ENCODE results near the gene RUNX2. TPM values are rescaled to one million over a fixed set of nuclear protein-coding genes. Genes with fewer than 3 reads are reported as not detected.

Gene RUNX2
- total and polyA plus RNA-seq, 10 of the 15 experiments (the other 5 are each of a cell fraction or from before 2014, with no cell fraction given) = 0.01 to 0.77 (median 0.15) TPM; not detected in 3

- no peak overlapping the region for H3K27ac ChIP-seq (ENCODE audit: control insufficient read depth, insufficient read depth)
- intact Hi-C loops (cut with micrococcal nuclease; ENCODE audit: unreplicated experiment) (no loop called here), in situ Hi-C loops (cut with MboI) (no loop called here)
- H3K27me3 ChIP-seq (replicated peaks in 1 of 2; ENCODE audit: control insufficient read depth in 2 of 2, insufficient read depth in 2 of 2, low read length in 1 of 2) = no peaks in the 10 kb centered on the region; a peak in 1 of 4 replicates
- no TSS peak for BruUV-seq (replicated peaks)
- ChIA-PET CTCF (no interaction called here), POLR2A (no interaction called here), SMC1A (ENCODE audit: uncharacterized antibody, unreplicated experiment) (no interaction called here), RAD21 (ENCODE audit: unreplicated experiment) (no interaction called here)
- WGBS (ENCODE audit: insufficient coverage, insufficient replicate concordance, low lambda C conversion rate, missing lambda C conversion rate) = 39% methylated on average over 6 of the region's 6 CpGs
- FAIRE-seq = no peak
- no peak overlapping the region for H3K4me3 ChIP-seq
- H3K9me3 ChIP-seq (replicated peaks; ENCODE audit: control insufficient read depth, insufficient read depth, low read length) = no peaks in the 10 kb centered on the region
- H3K79me2 ChIP-seq (ENCODE audit: control insufficient read depth, insufficient read depth, low read length) = no peaks in the 10 kb centered on the region
- no peak for ATAC-seq
- H3K36me3 ChIP-seq (ENCODE audit: control insufficient read depth in 2 of 2, insufficient read depth in 2 of 2, low read length in 1 of 2) = no peaks in the 10 kb centered on the region
- H2AFZ ChIP-seq (ENCODE audit: control insufficient read depth, low read depth, low read length) = no peak overlapping the region
- H3K9ac ChIP-seq (ENCODE audit: control insufficient read depth, insufficient read depth, low read length) = no peak overlapping the region
- H3K4me2 ChIP-seq (ENCODE audit: control insufficient read depth, insufficient read depth) = no peak overlapping the region
- no peaks in the 10 kb centered on the region for H3K4me1 ChIP-seq (ENCODE audit: control insufficient read depth, insufficient read depth, low read length)
- DNase-seq (ENCODE audit: low read depth, low spot score) = no peak
- H4K20me1 ChIP-seq (ENCODE audit: control insufficient read depth, insufficient read depth) = no peaks in the 10 kb centered on the region
- TF ChIP-seq ZSCAN29 (IDR thresholded peaks at IDR 0.05) (no peak), ZBTB4 (CRISPR knock-in tag; IDR thresholded peaks at IDR 0.05) (no peak), SPI1 (IDR thresholded peaks at IDR 0.05; ENCODE audit: borderline replicate concordance, insufficient read depth, low read depth, low read length) (no peak), HDAC2 (IDR thresholded peaks at IDR 0.05) (no peak), YY1 (IDR thresholded peaks at IDR 0.05; ENCODE audit: low read depth, low read length) (no peak), DPF2 (IDR thresholded peaks at IDR 0.05) (no peak), JUNB (IDR thresholded peaks at IDR 0.05) (no peak), MYC (IDR thresholded peaks at IDR 0.05; ENCODE audit: insufficient read depth, insufficient read length, insufficient replicate concordance, low read length, severe bottlenecking) (no peak), NR2F1 (conservative IDR thresholded peaks at IDR 0.05) (no peak)
- TF ChIP-seq, protein P1, sequence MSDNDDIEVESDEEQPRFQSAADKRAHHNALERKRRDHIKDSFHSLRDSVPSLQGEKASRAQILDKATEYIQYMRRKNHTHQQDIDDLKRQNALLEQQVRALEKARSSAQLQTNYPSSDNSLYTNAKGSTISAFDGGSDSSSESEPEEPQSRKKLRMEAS (IDR thresholded peaks at IDR 0.05; ENCODE audit: low read depth, low read length) = no peak
- TF ChIP-seq, protein P2, sequence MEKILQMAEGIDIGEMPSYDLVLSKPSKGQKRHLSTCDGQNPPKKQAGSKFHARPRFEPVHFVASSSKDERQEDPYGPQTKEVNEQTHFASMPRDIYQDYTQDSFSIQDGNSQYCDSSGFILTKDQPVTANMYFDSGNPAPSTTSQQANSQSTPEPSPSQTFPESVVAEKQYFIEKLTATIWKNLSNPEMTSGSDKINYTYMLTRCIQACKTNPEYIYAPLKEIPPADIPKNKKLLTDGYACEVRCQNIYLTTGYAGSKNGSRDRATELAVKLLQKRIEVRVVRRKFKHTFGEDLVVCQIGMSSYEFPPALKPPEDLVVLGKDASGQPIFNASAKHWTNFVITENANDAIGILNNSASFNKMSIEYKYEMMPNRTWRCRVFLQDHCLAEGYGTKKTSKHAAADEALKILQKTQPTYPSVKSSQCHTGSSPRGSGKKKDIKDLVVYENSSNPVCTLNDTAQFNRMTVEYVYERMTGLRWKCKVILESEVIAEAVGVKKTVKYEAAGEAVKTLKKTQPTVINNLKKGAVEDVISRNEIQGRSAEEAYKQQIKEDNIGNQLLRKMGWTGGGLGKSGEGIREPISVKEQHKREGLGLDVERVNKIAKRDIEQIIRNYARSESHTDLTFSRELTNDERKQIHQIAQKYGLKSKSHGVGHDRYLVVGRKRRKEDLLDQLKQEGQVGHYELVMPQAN (conservative IDR thresholded peaks at IDR 0.05) = no peak
- TF ChIP-seq, protein P3, sequence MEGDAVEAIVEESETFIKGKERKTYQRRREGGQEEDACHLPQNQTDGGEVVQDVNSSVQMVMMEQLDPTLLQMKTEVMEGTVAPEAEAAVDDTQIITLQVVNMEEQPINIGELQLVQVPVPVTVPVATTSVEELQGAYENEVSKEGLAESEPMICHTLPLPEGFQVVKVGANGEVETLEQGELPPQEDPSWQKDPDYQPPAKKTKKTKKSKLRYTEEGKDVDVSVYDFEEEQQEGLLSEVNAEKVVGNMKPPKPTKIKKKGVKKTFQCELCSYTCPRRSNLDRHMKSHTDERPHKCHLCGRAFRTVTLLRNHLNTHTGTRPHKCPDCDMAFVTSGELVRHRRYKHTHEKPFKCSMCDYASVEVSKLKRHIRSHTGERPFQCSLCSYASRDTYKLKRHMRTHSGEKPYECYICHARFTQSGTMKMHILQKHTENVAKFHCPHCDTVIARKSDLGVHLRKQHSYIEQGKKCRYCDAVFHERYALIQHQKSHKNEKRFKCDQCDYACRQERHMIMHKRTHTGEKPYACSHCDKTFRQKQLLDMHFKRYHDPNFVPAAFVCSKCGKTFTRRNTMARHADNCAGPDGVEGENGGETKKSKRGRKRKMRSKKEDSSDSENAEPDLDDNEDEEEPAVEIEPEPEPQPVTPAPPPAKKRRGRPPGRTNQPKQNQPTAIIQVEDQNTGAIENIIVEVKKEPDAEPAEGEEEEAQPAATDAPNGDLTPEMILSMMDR (IDR thresholded peaks at IDR 0.05 in 2 of 3, conservative IDR thresholded peaks at IDR 0.05 in 1 of 3; ENCODE audit: control insufficient read depth in 2 of 3, extremely low read depth in 1 of 3, insufficient read depth in 1 of 3, low read depth in 3 of 3, low read length in 3 of 3) = no peak
- TF ChIP-seq, protein P4, sequence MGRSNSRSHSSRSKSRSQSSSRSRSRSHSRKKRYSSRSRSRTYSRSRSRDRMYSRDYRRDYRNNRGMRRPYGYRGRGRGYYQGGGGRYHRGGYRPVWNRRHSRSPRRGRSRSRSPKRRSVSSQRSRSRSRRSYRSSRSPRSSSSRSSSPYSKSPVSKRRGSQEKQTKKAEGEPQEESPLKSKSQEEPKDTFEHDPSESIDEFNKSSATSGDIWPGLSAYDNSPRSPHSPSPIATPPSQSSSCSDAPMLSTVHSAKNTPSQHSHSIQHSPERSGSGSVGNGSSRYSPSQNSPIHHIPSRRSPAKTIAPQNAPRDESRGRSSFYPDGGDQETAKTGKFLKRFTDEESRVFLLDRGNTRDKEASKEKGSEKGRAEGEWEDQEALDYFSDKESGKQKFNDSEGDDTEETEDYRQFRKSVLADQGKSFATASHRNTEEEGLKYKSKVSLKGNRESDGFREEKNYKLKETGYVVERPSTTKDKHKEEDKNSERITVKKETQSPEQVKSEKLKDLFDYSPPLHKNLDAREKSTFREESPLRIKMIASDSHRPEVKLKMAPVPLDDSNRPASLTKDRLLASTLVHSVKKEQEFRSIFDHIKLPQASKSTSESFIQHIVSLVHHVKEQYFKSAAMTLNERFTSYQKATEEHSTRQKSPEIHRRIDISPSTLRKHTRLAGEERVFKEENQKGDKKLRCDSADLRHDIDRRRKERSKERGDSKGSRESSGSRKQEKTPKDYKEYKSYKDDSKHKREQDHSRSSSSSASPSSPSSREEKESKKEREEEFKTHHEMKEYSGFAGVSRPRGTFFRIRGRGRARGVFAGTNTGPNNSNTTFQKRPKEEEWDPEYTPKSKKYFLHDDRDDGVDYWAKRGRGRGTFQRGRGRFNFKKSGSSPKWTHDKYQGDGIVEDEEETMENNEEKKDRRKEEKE (IDR thresholded peaks at IDR 0.05) = no peak
These were observed 167.9 kb downstream of the RUNX2 start for GRCh38 chr6:45496085-45496433.
